A549 (cell line): ENCODE results near the gene MAP3K5.

ENCODE experiments used
- BHLHE40 ChIP-seq: IDR thresholded peaks from 2 replicates; pipeline ENCODE4 v1.6.1; 2012; ENCODE audit warnings: low read depth, low read length, inconsistent platforms
- CTCF ChIP-seq: fragments of >200 bp; sonication (Bioruptor Twin); formaldehyde crosslinking; IDR thresholded peaks from 3 replicates; pipeline ENCODE4 v1.5.1; 2016
- EP300 ChIP-seq, 2 experiments: fragments of >200 bp; sonication (Bioruptor Twin); formaldehyde crosslinking; IDR thresholded peaks; 2 replicates in 1 of 2; 3 replicates in 1 of 2; pipeline ENCODE4 v1.6.1; 2016 to 2017
- FOSL2 ChIP-seq, 2 experiments: fragments of 450-650 bp in 1 of 2; fragments of >200 bp in 1 of 2; sonication (Bioruptor Twin) in 1 of 2; formaldehyde crosslinking; IDR thresholded peaks; 2 replicates each; pipeline versions ENCODE4 v1.5.0 to v1.6.1; 2016 to 2020; ENCODE audit warnings: mild to moderate bottlenecking in 1 of 2, moderate library complexity in 1 of 2
- POLR2A ChIP-seq: IDR thresholded peaks from 2 replicates; pipeline ENCODE4 v1.6.1; 2012; ENCODE audit warnings: mild to moderate bottlenecking, low read length
- ZFP36 ChIP-seq: fragments of 450-650 bp; IDR thresholded peaks from 2 replicates; pipeline ENCODE4 v1.6.1; 2014; ENCODE audit warnings: borderline replicate concordance; ENCODE audit not compliant: partially characterized antibody

DNA sequence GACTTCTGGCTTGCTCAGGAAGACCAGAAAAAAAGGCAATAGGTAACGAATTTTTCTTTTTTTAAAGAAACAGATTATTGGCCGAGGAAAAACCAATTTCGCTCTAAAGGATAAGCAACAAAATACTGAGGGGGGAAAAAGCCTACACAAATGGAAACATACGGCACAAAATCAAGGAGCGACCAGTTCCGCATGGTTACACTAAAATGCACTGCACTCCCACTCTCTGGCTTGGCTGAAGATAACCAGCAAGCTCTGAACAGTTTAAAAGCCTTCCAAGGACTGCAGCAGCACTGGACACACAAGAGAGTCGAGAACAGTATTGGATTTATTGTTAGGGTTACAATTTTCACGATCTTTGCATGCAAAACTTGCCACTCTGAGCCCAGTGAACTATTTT is 241.2 kb downstream of the MAP3K5 start:
- no peak for TF ChIP-seq POLR2A
- no peak for TF ChIP-seq CTCF
- TF ChIP-seq BHLHE40: no peak
- no peak for TF ChIP-seq FOSL2 (IDR thresholded peaks at IDR 0.05)
- TF ChIP-seq FOSL2 (CRISPR knock-in tag; IDR thresholded peaks at IDR 0.05): no peak
- no peak for TF ChIP-seq ZFP36
- no peak for TF ChIP-seq EP300 (IDR thresholded peaks at IDR 0.05)
